Breast epithelium (tissue), 4 donors: ENCODE results near the gene IMPG2. TPM values are rescaled to one million over a fixed set of nuclear protein-coding genes. Genes with fewer than 3 reads are reported as not detected.

ENCODE experiments used
- DNase-seq, 2 donors: peaks; one replicate each; pipeline ENCODE4 v3.0.0-alpha.2; 2019; ENCODE audit warnings: low spot score in 2 of 2
- H3K27ac ChIP-seq, 2 donors: fragments of 200-600 bp; sonication (generic) in 1 of 2; one replicate each; pipeline ENCODE4 v1.5.1; 2016 to 2019; ENCODE audit warnings: mild to moderate bottlenecking in 1 of 2
- H3K27me3 ChIP-seq, 2 donors: fragments of 200-600 bp; sonication (generic) in 1 of 2; one replicate each; pipeline versions ENCODE4 v1.5.1 to v1.6.0; 2017 to 2019; ENCODE audit warnings: control low read depth in 1 of 2, mild to moderate bottlenecking in 1 of 2
- H3K36me3 ChIP-seq: fragments of 200-600 bp; one replicate; pipeline ENCODE4 v1.5.1; 2019
- H3K4me1 ChIP-seq, 2 donors: fragments of 200-600 bp; sonication (generic); one replicate each; pipeline ENCODE4 v1.5.1; 2016 to 2019; ENCODE audit warnings: control low read depth in 1 of 2
- H3K4me3 ChIP-seq, 3 donors: fragments of 200-600 bp; sonication (generic); 1 replicate in 2 of 3; 2 replicates in 1 of 3; pipeline ENCODE4 v1.5.1; 2016 to 2019; ENCODE audit warnings: mild to moderate bottlenecking in 3 of 3, moderate library complexity in 2 of 3
- H3K9me3 ChIP-seq, 2 donors: fragments of 200-600 bp; sonication (generic) in 1 of 2; one replicate each; pipeline ENCODE4 v1.5.1; 2016 to 2019; ENCODE audit warnings: control low read depth in 1 of 2
- CTCF ChIP-seq, 3 donors: fragments of 450-650 bp; IDR thresholded peaks; one replicate each; pipeline ENCODE4 v1.5.1; 2016 to 2017; ENCODE audit warnings: antibody characterized with exemption in 3 of 3, mild to moderate bottlenecking in 3 of 3, moderate library complexity in 3 of 3
- POLR2A ChIP-seq: fragments of 450-650 bp; IDR thresholded peaks from one replicate; pipeline ENCODE4 v1.6.1; 2016; ENCODE audit warnings: antibody characterized with exemption, mild to moderate bottlenecking, moderate library complexity
- POLR2AphosphoS5 ChIP-seq, 3 donors: sonication (generic); formaldehyde crosslinking; IDR thresholded peaks; one replicate each; pipeline ENCODE4 v1.6.1; 2017; ENCODE audit warnings: antibody characterized with exemption in 3 of 3
- intact Hi-C: fragments of 100-400 bp; cut with DNase I; formaldehyde crosslinking; loops from one replicate; pipeline ENCODE4 v1.15.1; 2023; ENCODE audit warnings: low total_unique reads
- total RNA-seq, 3 donors: library from RNA; depleted of rRNA; stranded (reverse); fragments of >200 nt; gene quantifications; one replicate each; pipeline ENCODE4 v1.1.0, GENCODE V29; 2016

IMPG2 gene
- total RNA-seq, 3 donors from 2014 or later: 0.15 to 0.33 (median 0.32) TPM

- Histone ChIP-seq H3K27me3 (no peaks in the 10 kb centered on the region), H3K4me3 (no peak overlapping the region), H3K9me3 (no peaks in the 10 kb centered on the region), H3K36me3 (no peaks in the 10 kb centered on the region), H3K27ac (no peak overlapping the region), H3K4me1 (no peaks in the 10 kb centered on the region)
- intact Hi-C loops: no loop called here
- no peak for TF ChIP-seq CTCF (IDR thresholded peaks at IDR 0.05)
- no peak for TF ChIP-seq POLR2AphosphoS5 (IDR thresholded peaks at IDR 0.05)
- TF ChIP-seq POLR2A: no peak
- DNase-seq: no peak
Measured at GRCh38 chr3:101181801-101182200, 138.6 kb downstream of the IMPG2 start.

GRCh38 chr3:101179637-101180036 lies 140.7 kb downstream of the IMPG2 start:
- no peaks in the 10 kb centered on the region for H3K4me1 ChIP-seq
- DNase-seq: no peak
- TF ChIP-seq POLR2A (no peak), POLR2AphosphoS5 (IDR thresholded peaks at IDR 0.05) (no peak)
- no peaks in the 10 kb centered on the region for H3K9me3 ChIP-seq
- no peak overlapping the region for H3K27ac ChIP-seq
- H3K36me3 ChIP-seq: no peaks in the 10 kb centered on the region
- H3K4me3 ChIP-seq: no peak overlapping the region
- intact Hi-C loops: no loop called here
- H3K27me3 ChIP-seq: no peaks in the 10 kb centered on the region

GRCh38 chr3:101177577-101177976 lies 142.8 kb downstream of the IMPG2 start:
- Histone ChIP-seq H3K27ac (no peak overlapping the region), H3K36me3 (no peaks in the 10 kb centered on the region), H3K9me3 (no peaks in the 10 kb centered on the region), H3K27me3 (no peaks in the 10 kb centered on the region), H3K4me3 (no peak overlapping the region), H3K4me1 (no peaks in the 10 kb centered on the region)
- no peak for TF ChIP-seq CTCF (IDR thresholded peaks at IDR 0.05)
- TF ChIP-seq POLR2A: no peak
- no peak for TF ChIP-seq POLR2AphosphoS5 (IDR thresholded peaks at IDR 0.05)
- no peak for DNase-seq
- intact Hi-C loops: no loop called here

Other genes with a start within 250 kb of the IMPG2 start
- 10 to 100 TPM; 26.6 to 43.2 (median 26.9) TPM for gene SENP7, start 192.6 kb upstream of the IMPG2 start, total RNA-seq
- gene TRMT10C, start 241.3 kb upstream of the IMPG2 start, total RNA-seq: 10 to 100 TPM; 17.8 to 27.2 (median 25.6) TPM